Activated CD8-positive, alpha-beta memory T cell treated with anti-CD3 and anti-CD28 coated beads for 48 hours (primary cell): ENCODE data around the gene PUM2.
"Not testable (repeated sequence)": the region's sequence is repeated elsewhere in the genome, so short reads cannot be mapped to it uniquely, and the experiment has no call there.

Experiments used
- DNase-seq, 3 experiments: peaks; one replicate each; pipeline ENCODE4 v3.0.0-alpha.2; 2020; ENCODE audit warnings: low read depth in 2 of 3, low spot score in 2 of 3

Gene PUM2

DNA sequence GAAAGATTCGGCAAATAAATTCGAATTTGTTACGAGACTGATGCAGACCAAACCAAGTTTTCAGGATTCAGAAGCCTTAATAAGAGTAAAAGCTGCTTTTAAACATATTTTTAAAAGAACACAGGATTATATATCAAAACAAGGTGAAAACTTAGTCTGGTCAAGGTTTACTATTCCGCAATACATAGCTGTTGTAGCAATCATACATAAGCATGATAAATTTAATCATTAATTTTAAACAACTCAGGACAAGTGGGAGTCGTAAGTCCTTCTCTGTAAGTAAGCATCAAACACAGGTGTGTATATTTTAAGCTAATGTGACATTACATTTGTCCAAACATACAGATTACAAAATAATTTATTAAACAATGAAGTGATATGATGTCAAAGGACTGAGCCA is 57.7 kb downstream of the PUM2 start:
- no peak for DNase-seq

- no peak for DNase-seq
Observed at GRCh38 chr2:20291846-20292408, 58.7 kb downstream of the PUM2 start.

DNA sequence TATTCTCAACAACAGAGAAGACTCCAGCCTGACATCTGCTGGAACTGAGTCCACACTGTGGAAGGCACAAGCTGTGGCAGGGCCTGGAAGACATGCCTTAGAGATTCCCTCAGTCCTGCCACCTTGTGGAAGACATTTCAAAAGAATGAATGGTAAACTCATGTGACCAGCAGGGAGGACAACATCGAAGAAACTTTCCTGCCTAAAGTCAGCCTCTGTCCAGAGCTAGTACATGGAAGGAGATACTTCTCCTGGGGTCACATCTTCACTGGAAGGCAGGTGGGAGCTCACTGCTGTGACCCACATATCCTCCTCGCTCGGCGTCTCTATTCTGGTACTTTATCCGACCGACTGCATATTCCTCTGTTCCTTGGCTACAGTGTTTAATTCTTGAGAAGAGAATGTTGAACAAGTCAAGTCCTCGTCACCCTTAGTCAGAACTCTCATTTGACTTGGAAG is 59.5 kb downstream of the PUM2 start:
- DNase-seq: no peak

DNA sequence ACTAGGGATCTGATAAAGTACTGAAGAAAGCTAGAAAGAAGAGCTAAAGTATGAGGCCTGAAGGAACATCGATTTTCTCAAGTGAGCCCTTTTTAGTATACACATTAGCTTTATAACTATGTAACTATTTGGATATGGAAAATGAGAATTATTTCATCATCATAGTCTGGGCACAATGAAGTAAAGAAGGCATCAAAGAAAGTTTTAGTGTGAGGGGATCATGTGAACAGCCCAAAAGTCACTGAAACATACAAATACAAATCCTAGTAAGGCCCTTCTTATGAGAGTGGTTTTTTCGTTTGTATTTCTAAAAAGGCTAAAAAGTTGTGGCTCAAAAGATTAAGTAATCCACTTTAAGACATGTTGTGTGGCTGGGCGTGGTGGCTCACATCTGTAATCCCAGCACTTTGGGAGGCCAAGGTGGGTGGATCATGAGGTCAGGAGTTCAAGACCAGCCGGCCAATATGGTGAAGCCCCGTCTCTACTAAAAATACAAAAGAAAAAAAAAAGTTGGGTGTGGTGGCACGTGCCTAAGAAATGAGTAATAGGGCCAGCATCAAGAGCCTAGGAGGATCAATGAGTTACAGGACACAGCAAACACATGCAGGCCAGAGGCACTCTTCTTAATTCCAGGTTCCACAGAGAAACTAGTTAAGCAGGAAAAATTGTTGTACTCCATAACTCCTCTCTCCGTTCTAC is 61.9 kb downstream of the PUM2 start:
- no peak for DNase-seq

- DNase-seq: no peak
Observed at GRCh38 chr2:20282916-20283592, 67.6 kb downstream of the PUM2 start.

DNA sequence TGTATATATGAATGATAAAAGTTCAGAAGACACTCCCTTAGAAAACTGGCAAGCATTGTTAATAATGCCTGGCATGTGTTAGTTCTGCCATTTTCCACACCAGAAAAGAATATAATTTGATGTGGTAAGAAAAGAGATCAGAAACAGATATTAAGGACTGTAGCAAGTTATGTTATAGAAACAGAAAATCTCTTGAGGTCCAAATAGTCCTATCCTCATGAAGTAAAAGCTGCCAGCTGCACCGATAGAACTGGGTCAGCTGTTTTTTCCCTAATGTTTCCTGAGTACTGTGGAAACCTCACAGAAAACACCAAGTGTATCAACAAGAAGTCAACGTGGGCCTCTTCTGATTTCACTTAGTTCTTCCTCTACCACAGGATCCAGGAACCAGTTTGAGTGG is 68.8 kb downstream of the PUM2 start:
- no peak for DNase-seq

DNA sequence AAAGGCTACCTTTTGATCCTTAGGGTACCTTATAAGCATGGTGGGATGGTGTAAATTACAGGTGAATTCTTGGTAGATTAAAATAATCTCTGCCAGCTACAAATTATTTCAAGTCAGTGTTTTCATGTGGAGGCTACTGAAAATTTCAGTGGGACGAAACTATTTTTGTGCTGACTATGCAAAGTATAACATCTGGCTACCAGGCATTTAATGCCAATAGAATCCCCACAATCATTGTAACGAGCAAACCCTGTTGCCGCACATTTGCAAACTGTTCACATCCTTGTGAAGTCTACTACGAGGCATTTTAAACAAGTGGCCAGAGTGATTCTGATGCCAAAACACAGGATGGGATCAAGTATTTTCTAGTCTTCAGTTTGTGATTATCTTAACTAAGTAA is 77.6 kb downstream of the PUM2 start:
- DNase-seq: no peak

GRCh38 chr2:20268317-20268716 is 82.3 kb downstream of the PUM2 start:
- not testable (repeated sequence) for DNase-seq

DNA sequence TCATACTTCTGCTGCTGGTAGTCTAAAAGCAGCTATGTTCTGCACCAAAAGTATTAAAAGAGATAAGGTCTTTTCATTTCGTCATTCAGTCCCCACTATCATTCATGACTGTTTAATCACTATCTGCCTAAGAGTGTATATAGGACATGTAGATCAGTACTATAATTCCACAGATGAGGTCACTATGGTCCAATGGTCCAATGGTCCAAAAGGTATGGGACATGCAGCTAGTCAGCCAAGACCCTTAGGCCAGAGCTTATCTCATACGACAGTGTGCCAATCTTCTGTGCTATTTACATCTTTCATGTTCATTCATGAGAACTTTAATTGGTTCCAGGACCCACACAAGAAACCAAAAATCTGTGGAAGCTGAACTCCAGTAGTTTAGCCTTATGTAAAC is 83.1 kb downstream of the PUM2 start:
- no peak for DNase-seq

DNA sequence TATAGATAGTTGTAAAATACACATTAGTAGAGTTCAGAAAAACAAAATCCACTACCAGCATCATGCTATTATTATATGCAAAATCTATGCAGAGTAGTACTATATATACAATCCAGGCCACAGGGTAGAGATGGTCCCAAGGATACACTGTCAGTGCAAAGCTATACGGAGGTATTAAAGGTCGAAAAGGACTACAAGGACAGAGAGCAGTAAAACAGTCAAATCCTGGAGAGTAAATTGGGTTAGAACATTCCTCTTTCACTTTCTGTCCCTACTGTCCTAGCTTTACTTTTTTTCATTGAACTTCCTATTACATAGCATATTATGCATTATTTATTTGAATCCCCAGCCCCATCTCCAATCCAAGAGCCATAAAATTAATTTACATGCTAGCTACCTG is 86.0 kb downstream of the PUM2 start:
- no peak for DNase-seq

DNA sequence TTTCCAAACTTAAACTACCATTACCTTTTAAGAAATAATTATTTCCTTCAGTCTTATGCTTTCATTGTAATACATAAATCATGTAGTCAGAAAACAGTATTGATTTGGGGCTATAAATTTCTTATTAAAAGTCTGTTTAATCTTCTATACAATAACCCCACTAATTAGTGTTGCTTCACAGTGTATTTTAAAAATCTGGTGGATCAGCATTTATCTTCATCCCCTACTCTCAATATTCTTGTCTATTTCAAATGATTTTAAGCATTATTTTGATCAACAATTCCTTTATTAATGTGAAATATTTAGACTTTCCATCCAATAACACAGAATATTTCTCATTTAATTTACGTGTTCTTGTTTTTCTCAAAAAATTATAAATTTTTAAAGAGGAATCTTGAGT is 93.2 kb downstream of the PUM2 start:
- no peak for DNase-seq

GRCh38 chr2:20254731-20255130 is 95.9 kb downstream of the PUM2 start:
- no peak for DNase-seq

GRCh38 chr2:20250436-20250835 is 100.2 kb downstream of the PUM2 start:
- no peak for DNase-seq

GRCh38 chr2:20249170-20249569 is 101.5 kb downstream of the PUM2 start:
- DNase-seq: no peak

GRCh38 chr2:20247084-20247483 is 103.6 kb downstream of the PUM2 start:
- DNase-seq: no peak

DNA sequence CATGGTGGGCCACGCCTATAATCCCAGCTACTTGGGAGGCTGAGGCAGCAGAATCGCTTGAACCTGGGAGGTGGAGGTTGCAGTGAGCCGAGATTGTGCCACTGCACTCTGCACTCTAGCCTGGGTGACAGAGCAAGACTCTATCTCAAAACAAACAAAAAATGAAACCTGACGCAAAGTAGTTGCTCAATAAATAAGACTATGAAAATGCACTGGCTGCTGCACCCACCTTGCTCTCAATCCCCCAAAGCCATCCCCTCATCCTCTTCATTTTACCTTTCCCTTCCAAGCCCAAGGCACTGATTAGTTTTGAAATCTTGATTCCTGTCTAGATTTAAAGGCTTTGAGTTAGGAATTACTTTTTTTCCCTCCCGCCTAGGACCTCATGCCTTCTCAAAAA is 107.0 kb downstream of the PUM2 start:
- not testable (repeated sequence) for DNase-seq

- no peak for DNase-seq
Observed at GRCh38 chr2:20242727-20243377, 107.8 kb downstream of the PUM2 start.

DNA sequence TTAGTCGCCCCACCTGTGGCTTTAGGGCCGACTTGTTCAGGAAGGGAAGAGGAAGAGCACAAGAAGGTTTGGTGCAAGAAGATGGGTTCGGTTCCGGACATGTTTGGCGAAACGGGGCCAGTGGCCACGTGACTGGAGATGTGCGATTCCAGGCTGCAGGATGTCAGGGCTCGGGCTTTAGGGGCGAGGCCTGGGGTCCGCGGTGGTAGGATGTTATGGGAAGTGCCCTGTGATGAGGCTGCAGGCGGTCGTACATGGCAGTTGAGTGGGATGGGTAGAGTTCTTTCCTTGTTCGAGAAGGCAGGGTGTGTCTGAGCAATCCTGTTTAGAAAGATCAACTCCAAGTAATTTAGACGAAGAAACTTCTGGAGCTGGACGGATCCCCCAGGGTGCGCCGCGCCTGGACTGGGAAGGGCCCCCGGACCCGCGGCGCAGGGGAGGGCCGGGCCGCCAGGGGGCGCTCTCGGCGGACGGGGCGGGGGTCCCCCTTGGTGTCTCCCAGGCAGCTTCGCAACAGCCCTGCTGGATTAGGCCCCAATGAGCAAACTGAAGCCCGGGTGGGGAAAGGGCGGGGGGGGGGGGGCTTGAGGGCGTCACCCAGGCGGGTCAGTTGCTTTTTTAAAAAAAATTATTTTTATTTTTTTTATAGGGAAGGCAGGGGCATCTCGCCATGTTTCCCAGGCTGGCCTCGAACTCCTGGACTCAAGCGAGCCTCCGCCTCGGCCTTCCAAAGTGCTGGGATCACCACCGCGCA is 108.5 kb downstream of the PUM2 start:
- no peak for DNase-seq

GRCh38 chr2:20240291-20240690 is 110.4 kb downstream of the PUM2 start:
- not testable (repeated sequence) for DNase-seq

GRCh38 chr2:20236496-20236895 is 114.1 kb downstream of the PUM2 start:
- DNase-seq: no peak

GRCh38 chr2:20235655-20236305 is 114.9 kb downstream of the PUM2 start:
- DNase-seq: no peak
